Measurements from ENCODE around the gene ZNF490. TPM values are rescaled to one million over a fixed set of nuclear protein-coding genes. Genes with fewer than 3 reads are reported as not detected.
A peak's percentile ranks its signal among the peaks of the same experiment; 100 is the strongest.

The ZNF490 gene
- total and polyA plus RNA-seq, 8 donors = 0.38 to 7.0 (median 3.8) TPM

DNA sequence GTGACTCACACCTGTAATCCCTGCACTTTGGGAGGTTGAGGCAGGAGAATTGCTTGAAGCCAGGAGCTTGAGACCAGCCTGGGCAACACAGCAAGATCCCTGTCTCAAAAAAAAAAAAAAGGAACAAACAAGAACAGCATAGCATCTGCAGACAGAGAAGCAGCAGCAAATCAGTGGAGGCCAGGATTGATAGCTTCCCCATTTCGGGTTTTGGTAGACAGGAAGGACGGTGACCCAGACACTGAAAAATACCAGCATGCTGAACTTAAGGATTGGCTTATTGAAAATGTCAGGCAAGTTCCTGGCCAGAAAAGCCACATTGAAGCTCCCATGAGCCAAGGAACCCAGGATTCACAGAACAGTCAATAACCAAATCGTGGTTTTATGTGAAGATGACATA is 3.0 kb downstream of the ZNF490 start:
- intact Hi-C loops (cut with DNase I) = no loop called here
- Histone ChIP-seq H3K27ac (no peak overlapping the region), H3K36me3 (no peaks in the 10 kb centered on the region), H3K9me3 (no peaks in the 10 kb centered on the region), H3K27me3 (no peaks in the 10 kb centered on the region), H3K4me3 (no peak overlapping the region), H3K4me1 (peaks cover 3 to 16% (median 7%) of the 10 kb centered on the region in 3 donors)
- DNase-seq (no peak), ATAC-seq (no peak), FAIRE-seq (no peak)
- WGBS, 2 donors = 92 to 95% methylated on average over 3 of the region's 3 CpGs
- TF ChIP-seq, protein P1, sequence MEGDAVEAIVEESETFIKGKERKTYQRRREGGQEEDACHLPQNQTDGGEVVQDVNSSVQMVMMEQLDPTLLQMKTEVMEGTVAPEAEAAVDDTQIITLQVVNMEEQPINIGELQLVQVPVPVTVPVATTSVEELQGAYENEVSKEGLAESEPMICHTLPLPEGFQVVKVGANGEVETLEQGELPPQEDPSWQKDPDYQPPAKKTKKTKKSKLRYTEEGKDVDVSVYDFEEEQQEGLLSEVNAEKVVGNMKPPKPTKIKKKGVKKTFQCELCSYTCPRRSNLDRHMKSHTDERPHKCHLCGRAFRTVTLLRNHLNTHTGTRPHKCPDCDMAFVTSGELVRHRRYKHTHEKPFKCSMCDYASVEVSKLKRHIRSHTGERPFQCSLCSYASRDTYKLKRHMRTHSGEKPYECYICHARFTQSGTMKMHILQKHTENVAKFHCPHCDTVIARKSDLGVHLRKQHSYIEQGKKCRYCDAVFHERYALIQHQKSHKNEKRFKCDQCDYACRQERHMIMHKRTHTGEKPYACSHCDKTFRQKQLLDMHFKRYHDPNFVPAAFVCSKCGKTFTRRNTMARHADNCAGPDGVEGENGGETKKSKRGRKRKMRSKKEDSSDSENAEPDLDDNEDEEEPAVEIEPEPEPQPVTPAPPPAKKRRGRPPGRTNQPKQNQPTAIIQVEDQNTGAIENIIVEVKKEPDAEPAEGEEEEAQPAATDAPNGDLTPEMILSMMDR (IDR thresholded peaks at IDR 0.05) = no peak

DNA sequence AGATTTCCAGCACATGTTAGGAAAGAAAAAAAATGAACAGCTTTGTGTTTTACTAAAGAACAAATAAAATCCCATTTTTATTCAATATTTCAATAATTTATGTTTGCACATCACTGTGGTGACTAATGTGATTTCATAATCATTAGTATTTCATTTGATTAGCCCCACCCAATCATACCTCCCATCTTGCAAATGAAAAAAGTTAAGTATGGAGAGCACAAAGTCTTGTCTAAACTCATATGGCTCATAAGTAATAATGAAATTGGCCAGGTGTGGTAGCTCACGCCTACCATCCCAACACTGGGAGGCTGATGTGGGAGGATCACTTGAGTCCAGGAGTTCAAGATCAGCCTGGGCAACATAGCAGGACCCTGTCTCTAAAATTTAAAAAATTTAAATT is 3.8 kb downstream of the ZNF490 start:
- no peak overlapping the region for H3K27ac ChIP-seq
- no peak overlapping the region for H3K4me3 ChIP-seq
- peaks cover 3 to 9% (median 7%) of the 10 kb centered on the region in 3 donors for H3K4me1 ChIP-seq
- no peaks in the 10 kb centered on the region for H3K36me3 ChIP-seq
- no peaks in the 10 kb centered on the region for H3K9me3 ChIP-seq
- no peak for FAIRE-seq
- intact Hi-C loops (cut with DNase I) = no loop called here
- TF ChIP-seq, protein P1 (IDR thresholded peaks at IDR 0.05) = no peak
- WGBS, 2 donors = 98 to 100% methylated on average over 1 of the region's 1 CpG
- no peak for DNase-seq
- H3K27me3 ChIP-seq = no peaks in the 10 kb centered on the region
- no peak for ATAC-seq

DNA sequence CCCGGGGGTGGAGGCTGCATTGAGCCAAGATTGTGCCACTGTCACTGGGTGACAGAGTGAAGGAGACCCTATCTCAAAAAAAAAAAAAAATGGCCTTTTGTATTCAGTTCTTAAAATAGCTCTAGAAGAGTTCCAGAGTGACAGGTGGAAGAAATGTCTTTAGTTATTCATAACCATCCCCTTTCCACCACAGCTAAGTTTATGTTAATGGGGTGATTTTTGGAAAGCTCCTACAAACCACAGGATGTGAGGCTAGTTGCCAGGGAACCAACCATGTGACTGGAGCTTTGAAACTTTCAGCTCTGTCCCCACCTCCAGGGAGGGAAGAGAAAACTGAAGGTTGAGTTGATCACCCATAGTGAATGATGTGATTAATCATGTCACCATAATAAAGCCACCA is 6.9 kb downstream of the ZNF490 start:
- ATAC-seq = no peak
- no peaks in the 10 kb centered on the region for H3K9me3 ChIP-seq
- 87 to 94% methylated on average over 1 of the region's 1 CpG for WGBS, 2 donors
- TF ChIP-seq, protein P1 (IDR thresholded peaks at IDR 0.05) = no peak
- FAIRE-seq = no peak
- no peak overlapping the region for H3K4me3 ChIP-seq
- H3K27me3 ChIP-seq = no peaks in the 10 kb centered on the region
- no peak for DNase-seq
- no peaks in the 10 kb centered on the region for H3K36me3 ChIP-seq
- intact Hi-C loops (cut with DNase I) = no loop called here
- H3K27ac ChIP-seq = no peak overlapping the region
- no peaks in the 10 kb centered on the region for H3K4me1 ChIP-seq

DNA sequence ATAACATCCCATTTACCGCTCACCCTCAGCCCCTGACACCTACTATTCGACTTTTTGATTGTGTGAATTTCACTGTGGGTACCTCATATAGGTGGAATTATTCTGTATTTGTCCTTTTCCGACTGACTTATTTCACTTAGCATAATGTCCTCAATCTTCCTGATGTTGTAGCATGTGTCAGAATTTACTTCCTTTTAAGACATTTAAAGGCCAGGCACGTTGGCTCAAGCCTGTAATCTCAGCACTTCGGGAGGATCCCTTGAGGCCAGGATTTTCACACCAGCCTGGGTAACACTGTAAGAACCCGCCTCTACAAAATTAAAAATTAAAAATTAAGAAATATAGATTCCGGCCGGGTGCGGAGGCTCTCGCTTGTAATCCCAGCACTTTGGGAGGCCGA is 13.0 kb downstream of the ZNF490 start:
- DNase-seq (no peak), FAIRE-seq (no peak), ATAC-seq (no peak)
- H3K27me3 ChIP-seq = no peaks in the 10 kb centered on the region
- intact Hi-C loops (cut with DNase I) = no loop called here
- 86 to 89% methylated on average over 11 of the region's 11 CpGs for WGBS, 2 donors
- no peaks in the 10 kb centered on the region for H3K36me3 ChIP-seq
- H3K27ac ChIP-seq = no peak overlapping the region
- no peaks in the 10 kb centered on the region for H3K4me1 ChIP-seq
- H3K9me3 ChIP-seq = no peaks in the 10 kb centered on the region
- TF ChIP-seq, protein P1 (IDR thresholded peaks at IDR 0.05) = no peak
- no peak overlapping the region for H3K4me3 ChIP-seq

DNA sequence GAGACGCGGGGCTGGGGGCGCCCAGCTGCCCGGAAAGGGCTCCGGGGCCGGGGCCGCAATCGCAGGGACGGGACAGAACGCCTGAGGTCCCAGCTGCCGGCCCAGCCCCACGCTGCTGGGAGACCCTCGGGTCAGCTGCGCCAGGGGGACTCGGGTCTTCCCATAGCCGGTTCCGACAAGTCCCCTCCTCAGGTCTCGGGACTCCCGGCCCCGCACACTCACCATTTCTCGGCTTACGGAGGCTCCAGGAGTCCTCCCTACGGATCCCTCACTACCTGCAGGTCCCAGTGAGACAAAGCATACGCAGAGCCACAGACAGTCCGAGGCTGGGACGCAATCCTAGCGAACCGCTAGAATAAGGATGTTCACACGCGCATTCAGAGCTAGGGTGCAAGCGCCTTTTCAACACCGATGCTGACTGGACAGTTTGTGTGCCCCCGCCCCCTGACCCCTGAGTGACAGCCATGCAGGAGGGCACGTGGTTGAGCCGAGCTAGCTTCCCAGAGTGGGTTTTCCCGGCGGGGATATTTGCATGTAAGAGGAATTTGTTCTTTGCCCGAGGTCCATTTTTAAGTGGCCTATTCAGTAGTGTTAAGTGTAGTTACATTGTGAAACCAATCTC is 13.6 kb downstream of the ZNF490 start:
- Histone ChIP-seq H3K27me3 (no peaks in the 10 kb centered on the region), H3K4me3 (no peak overlapping the region), H3K4me1 (no peaks in the 10 kb centered on the region), H3K36me3 (no peaks in the 10 kb centered on the region), H3K27ac (no peak overlapping the region), H3K9me3 (no peaks in the 10 kb centered on the region)
- 81 to 87% methylated on average over 38 of the region's 38 CpGs for WGBS, 2 donors
- FAIRE-seq (no peak), ATAC-seq (no peak), DNase-seq (peak in 1 of 6 donors; percentile 52)
- TF ChIP-seq, protein P1 (IDR thresholded peaks at IDR 0.05) = no peak
- intact Hi-C loops (cut with DNase I) = no loop called here
